Stimulated activated CD8-positive, alpha-beta memory T cell treated with anti-CD3 and anti-CD28 coated beads, Interleukin-15, amount 100 ng/mL, for 48 hours (primary cell): ENCODE data around the gene NTN3.
A peak's percentile ranks its signal among the peaks of the same experiment; 100 is the strongest.
"Not testable (repeated sequence)": the region's sequence is repeated elsewhere in the genome, so short reads cannot be mapped to it uniquely, and the experiment has no call there.

Experiments
- DNase-seq, 2 donors: peaks; one replicate each; pipeline ENCODE4 v3.0.0-alpha.2; 2020; ENCODE audit warnings: low read depth in 2 of 2

The NTN3 gene

GRCh38 chr16:2479996-2480395 is 8.9 kb downstream of the NTN3 start:
- DNase-seq = not testable (repeated sequence)

DNA sequence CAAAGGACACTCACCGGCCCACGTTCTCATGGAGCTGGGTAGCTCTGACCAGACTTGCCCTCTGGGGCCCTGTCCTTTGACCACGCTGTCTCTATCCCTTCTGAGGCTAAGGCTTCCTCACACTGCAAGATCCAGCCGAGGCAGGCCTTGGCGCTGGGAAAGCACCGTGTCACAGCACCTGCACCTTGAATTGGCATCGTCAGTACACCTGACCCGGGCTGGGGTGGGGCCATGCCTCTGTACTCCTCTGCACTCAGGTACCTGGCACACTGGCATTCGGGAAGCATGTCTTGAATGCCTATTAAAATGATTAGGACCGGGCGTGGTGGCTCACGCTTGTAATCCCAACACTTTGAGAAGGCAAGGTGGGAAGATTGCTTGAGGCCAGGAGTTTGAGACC is 9.9 kb downstream of the NTN3 start:
- no peak for DNase-seq

DNA sequence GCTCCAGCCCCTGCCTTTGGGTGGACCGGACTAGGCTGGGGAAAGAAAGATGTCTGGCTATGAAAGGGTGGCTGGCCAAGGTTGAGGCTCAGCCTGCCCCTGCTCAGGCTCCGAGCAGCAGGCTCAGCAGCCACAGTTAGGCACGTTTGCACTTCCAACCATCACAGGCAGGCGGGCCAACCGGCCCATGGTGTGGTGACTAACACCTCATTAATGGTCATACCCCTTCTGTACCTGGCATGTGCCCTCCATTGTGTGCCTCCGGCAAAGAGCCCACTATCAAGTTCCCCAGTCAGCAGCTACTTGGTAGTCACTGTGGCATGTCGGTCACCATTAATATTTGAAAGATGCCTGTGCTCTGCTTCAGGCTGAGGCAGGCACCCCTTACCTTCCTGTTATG is 10.6 kb downstream of the NTN3 start:
- no peak for DNase-seq

DNA sequence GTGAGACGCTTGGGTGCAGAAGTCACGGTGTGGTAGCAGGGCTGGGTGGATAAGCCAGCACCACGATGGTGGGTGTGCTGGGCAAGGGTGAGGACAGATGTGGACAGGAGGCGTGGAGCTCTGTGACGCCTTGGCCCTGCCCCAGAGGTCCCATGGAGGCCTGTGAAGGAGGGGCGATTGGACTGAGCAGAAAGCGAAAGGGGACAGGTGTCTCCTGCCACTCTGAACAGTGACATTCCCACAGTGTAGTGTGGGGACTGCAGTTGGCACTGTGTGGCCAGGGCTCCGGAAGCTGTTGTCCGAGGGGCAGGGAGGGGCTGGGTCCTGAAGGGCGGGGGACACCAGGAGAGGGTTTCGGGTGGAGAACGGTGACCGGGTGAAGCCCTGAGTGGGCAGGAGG is 11.2 kb downstream of the NTN3 start:
- DNase-seq = no peak

- DNase-seq = no peak
These were observed 11.8 kb downstream of the NTN3 start for GRCh38 chr16:2482708-2483534.

DNA sequence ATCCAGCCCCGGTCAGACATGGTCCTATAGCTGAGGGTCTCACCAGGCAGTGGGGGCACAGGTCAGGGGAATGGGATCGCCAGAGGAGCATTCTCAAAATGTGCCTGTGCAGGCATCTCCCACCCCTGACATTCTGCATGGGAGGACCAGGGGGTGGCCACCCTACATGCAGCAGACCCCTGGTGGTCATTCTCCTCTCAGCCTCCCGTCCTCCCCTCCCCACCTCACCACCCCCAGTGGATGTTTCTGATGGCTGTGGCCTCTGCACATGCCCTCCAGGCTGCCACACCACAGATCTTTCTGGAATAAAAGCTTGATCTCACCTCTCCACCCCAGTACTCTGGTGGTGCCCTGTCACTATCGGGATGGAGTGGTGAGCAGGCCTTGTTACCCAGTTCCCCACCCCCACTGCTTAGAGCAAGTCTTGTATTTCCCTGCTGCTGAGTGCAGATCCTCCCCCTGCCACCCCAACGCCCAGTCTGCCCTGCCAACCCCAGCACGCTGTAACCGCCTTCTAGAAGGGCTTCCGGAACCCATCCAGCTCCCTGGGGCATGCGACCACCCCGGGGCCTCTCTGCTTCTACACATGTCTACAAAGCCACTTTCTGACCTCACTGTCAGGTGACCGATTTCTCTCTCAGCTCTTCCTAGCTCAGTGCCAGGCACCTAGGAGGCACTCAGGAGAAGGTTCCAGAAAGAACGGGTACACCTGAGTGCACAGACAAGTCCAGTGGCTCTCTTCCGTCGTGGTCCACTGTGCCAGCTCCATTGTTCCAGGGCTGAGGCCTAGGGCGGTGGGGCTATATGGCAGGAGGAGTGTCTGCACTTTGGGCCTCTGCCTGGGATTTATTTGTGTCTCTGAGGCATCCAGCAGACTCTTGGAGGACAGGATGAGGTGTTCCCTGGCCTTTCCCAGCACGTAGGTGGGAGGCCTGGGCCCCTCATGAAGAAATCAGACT is 13.1 kb downstream of the NTN3 start:
- DNase-seq = no peak

- DNase-seq = no peak
These were observed 13.9 kb downstream of the NTN3 start for GRCh38 chr16:2484898-2485508.

DNA sequence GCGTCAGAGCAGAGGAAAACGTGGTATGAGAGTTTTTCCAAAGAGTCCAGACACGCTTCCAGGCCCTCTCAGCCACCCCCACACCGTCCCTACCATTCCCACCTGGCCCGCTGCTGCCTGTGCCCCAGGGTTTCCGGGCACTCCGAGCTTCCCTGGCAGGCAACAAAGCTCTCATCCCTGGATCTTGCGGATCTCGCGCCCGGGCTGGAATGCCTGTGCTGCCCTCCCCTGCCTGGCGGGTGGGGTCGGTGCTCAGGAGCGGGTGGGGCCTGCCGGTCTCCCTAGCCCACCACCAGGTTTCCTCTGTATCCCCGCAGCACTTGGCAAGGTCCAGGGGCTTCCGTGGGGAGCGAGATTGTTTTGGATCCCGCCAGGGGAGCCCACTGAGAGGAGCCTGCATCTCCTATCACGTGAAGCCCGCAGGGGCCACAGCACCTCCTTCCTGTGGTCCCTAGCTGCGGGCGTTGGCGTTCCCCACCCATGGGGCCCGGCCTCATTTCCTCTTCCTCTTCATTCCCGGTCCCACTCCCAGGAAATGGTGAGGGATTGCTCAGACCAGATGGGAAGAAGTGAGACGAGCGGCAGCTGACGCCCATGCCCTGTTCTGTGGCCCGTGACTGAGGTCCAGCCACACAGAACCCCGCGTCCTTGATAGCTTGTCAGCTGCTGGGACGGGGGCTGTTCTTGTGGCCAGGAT is 14.9 kb downstream of the NTN3 start:
- no peak for DNase-seq

- peak; percentile 55 to 65 for DNase-seq
These were observed 15.8 kb downstream of the NTN3 start for GRCh38 chr16:2486645-2487516.

DNA sequence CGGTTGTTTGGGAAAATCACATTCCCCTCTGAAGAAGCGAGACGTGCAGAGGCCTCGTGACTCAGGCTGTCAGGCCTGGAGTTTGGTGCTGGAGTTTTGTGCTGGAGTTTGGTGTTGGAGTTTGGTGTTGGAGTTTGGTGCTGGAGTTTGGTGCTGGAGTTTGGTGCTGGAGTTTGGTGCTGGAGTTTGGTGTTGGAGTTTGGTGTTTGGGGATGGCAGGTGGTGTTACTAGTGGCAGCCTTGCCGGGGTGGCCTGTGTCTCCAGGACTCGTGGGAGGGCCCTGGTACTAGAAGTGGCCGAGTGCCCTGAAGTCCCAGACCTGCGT is 16.4 kb downstream of the NTN3 start:
- DNase-seq = no peak

DNA sequence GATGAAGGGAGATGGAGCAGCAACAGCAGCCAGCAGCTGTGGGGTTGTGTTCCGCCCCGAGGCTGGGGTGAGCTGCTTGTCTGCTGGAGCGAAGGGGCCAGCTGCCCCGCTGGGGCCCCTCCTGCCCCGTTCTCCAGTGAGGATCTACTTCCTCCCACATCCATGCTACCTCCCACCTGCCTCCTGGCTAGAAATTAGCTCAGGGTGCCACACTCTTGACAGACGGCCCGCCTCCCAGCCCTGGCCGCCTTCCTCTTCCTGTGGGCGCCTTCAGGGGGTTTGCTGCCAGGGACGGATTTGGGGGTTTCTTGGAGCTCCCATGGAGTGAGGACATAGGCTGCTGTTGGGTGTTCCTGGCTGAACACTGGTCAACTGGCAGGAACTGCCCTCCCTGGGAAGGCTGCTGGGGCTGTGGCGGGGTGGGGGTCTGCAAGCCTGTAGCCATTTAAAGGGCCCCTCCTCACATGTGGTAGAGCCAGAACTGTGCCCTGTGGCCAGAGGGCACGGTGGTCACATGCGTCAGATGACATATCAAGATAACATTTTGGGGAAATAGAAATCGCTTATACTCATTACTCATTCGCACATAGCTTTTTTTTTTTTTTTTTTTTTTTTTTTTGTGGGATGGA is 16.9 kb downstream of the NTN3 start:
- no peak for DNase-seq

- DNase-seq = no peak
These were observed 18.5 kb downstream of the NTN3 start for GRCh38 chr16:2489581-2489980.

- no peak for DNase-seq
These were observed 19.4 kb downstream of the NTN3 start for GRCh38 chr16:2490190-2491105.

DNA sequence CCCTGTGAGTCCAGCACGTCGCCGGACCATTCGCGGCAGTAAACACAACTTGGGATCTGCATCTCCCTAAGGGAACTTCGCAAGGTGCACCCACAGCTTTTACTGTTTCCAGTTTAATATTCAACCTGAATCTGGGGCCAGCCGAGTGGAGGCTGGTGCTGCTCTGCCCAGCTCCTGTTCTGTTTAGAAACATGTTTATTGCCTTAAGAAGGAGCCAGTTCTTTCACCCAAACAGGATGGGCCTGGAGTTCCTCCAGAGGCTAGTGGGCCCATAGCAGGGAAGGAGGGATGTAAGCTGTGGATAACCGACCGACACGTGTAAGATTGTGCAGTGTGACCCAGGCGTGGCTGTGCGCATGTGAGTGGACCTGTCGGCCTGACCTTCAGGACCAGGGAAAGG is 21.2 kb downstream of the NTN3 start:
- no peak for DNase-seq

DNA sequence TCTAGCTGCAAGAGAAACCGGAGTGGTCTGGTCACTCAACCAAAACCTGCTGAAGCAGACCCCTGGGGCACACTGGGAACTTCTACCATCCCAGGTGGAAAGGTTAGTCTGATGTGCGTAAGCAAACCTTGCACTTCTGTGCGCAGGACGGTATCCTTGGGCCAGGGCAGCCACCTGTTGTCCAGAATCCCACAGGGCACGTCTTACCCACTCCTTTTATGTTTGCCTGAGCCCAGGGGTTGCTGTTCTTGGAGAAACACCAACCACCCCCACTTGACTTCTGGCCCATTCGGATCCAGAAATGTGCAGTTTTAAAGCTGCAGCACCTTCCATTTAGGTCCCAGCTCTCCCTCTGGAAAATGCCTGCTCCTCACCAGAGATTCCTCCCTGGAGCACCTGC is 22.5 kb downstream of the NTN3 start:
- DNase-seq = no peak

DNA sequence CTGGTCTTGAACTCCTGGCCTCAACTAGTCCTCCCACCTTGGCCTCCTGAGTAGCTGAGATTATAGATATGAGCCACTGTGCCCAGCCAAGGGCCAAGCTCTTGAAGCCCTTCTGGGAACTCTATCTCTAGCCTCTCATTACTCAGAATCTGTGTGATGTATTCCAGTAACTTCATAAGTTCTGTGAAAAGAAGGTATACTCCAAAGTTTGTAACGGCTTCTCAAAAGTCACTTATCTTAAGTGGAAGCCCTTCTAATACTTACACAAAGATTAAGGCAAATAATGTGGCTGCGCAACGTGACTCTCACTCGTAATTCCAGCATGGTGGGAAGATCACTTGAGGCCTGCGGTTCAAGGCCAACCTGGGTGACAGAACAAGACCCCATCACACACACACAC is 23.5 kb downstream of the NTN3 start:
- no peak for DNase-seq

- DNase-seq = no peak
These were observed 23.9 kb downstream of the NTN3 start for GRCh38 chr16:2495041-2495440.

GRCh38 chr16:2496223-2497115 is 25.4 kb downstream of the NTN3 start:
- DNase-seq = no peak
